Measurements from ENCODE around the gene NRXN2.
A peak's percentile ranks its signal among the peaks of the same experiment; 100 is the strongest.

Gene NRXN2

GRCh38 chr11:64698427-64698826 lies 24.6 kb downstream of the NRXN2 start:
- no peak for DNase-seq (ENCODE audit: low read depth in 2 of 2)

GRCh38 chr11:64697663-64698375 lies 25.2 kb downstream of the NRXN2 start:
- DNase-seq (ENCODE audit: low read depth in 2 of 2), result no peak

GRCh38 chr11:64696045-64696444 lies 27.0 kb downstream of the NRXN2 start:
- no peak for DNase-seq (ENCODE audit: low read depth in 2 of 2)

GRCh38 chr11:64695548-64695947 lies 27.4 kb downstream of the NRXN2 start:
- DNase-seq (ENCODE audit: low read depth in 2 of 2), result no peak

- no peak for DNase-seq (ENCODE audit: low read depth in 2 of 2)
Observed at GRCh38 chr11:64694821-64695365, 28.1 kb downstream of the NRXN2 start.

GRCh38 chr11:64694026-64694755 lies 28.8 kb downstream of the NRXN2 start:
- DNase-seq (ENCODE audit: low read depth in 2 of 2), result no peak

GRCh38 chr11:64692764-64693331 lies 30.1 kb downstream of the NRXN2 start:
- no peak for DNase-seq (ENCODE audit: low read depth in 2 of 2)

- no peak for DNase-seq (ENCODE audit: low read depth in 2 of 2)
Observed at GRCh38 chr11:64691543-64691942, 31.5 kb downstream of the NRXN2 start.

- no peak for DNase-seq (ENCODE audit: low read depth in 2 of 2)
Observed at GRCh38 chr11:64690235-64690634, 32.8 kb downstream of the NRXN2 start.

GRCh38 chr11:64688534-64688982 lies 34.4 kb downstream of the NRXN2 start:
- peak; percentile 86 to 87 for DNase-seq (ENCODE audit: low read depth in 2 of 2)

GRCh38 chr11:64687643-64688533 lies 35.1 kb downstream of the NRXN2 start:
- DNase-seq (ENCODE audit: low read depth in 2 of 2), result no peak

GRCh38 chr11:64687204-64687603 lies 35.8 kb downstream of the NRXN2 start:
- DNase-seq (ENCODE audit: low read depth in 2 of 2), result no peak

- DNase-seq (ENCODE audit: low read depth in 2 of 2), result no peak
Observed at GRCh38 chr11:64686466-64687170, 36.4 kb downstream of the NRXN2 start.

GRCh38 chr11:64685536-64685935 lies 37.5 kb downstream of the NRXN2 start:
- DNase-seq (ENCODE audit: low read depth in 2 of 2), result no peak

GRCh38 chr11:64684357-64684756 lies 38.6 kb downstream of the NRXN2 start:
- DNase-seq (ENCODE audit: low read depth in 2 of 2), result no peak

- DNase-seq (ENCODE audit: low read depth in 2 of 2), result no peak
Observed at GRCh38 chr11:64681171-64681570, 41.8 kb downstream of the NRXN2 start.

- no peak for DNase-seq (ENCODE audit: low read depth in 2 of 2)
Observed at GRCh38 chr11:64679846-64680245, 43.2 kb downstream of the NRXN2 start.

GRCh38 chr11:64677441-64678023 lies 45.5 kb downstream of the NRXN2 start:
- DNase-seq (ENCODE audit: low read depth in 2 of 2), result no peak

- DNase-seq (ENCODE audit: low read depth in 2 of 2), result no peak
Observed at GRCh38 chr11:64676261-64676615, 46.8 kb downstream of the NRXN2 start.

GRCh38 chr11:64675450-64676260 lies 47.3 kb downstream of the NRXN2 start:
- no peak for DNase-seq (ENCODE audit: low read depth in 2 of 2)

Data from stimulated activated CD8-positive, alpha-beta memory T cell treated with anti-CD3 and anti-CD28 coated beads, Interleukin-2, amount 100 ng/mL, for 48 hours (primary cell).